GM23248 (cell line): ENCODE data around the gene DIP2C. TPM values are rescaled to one million over a fixed set of nuclear protein-coding genes. Genes with fewer than 3 reads are reported as not detected.

ENCODE experiments used
- DNase-seq: peaks from one replicate; pipeline ENCODE4 v3.0.0-alpha.2; 2015
- H2AFZ ChIP-seq: fragments of 200-600 bp; sonication (generic); 2 replicates; pipeline ENCODE4 v1.6.1; 2016; ENCODE audit warnings: antibody characterized with exemption
- H3F3A ChIP-seq: fragments of 200-600 bp; sonication (generic); 2 replicates; pipeline ENCODE4 v1.6.1; 2016; ENCODE audit warnings: mild to moderate bottlenecking, antibody characterized with exemption, mixed run types; ENCODE audit not compliant: insufficient read depth
- H3K27ac ChIP-seq: fragments of 200-600 bp; sonication (generic); 2 replicates; pipeline ENCODE4 v1.5.1; 2016; ENCODE audit warnings: mild to moderate bottlenecking
- H3K27me3 ChIP-seq: fragments of 200-600 bp; sonication (generic); replicated peaks from 2 replicates; pipeline ENCODE4 v1.6.1; 2016; ENCODE audit warnings: mild to moderate bottlenecking; ENCODE audit not compliant: insufficient read depth
- H3K36me3 ChIP-seq: fragments of 200-600 bp; sonication (generic); 2 replicates; pipeline ENCODE4 v1.6.1; 2016; ENCODE audit warnings: low read depth, mild to moderate bottlenecking
- H3K4me1 ChIP-seq: fragments of 200-600 bp; sonication (generic); 2 replicates; pipeline ENCODE4 v1.6.1; 2016; ENCODE audit warnings: mild to moderate bottlenecking; ENCODE audit not compliant: insufficient read depth
- H3K4me2 ChIP-seq: fragments of 200-600 bp; sonication (generic); one replicate; pipeline ENCODE4 v1.6.1; 2016; ENCODE audit warnings: mild to moderate bottlenecking; ENCODE audit not compliant: unreplicated experiment
- H3K4me3 ChIP-seq: fragments of 200-600 bp; sonication (generic); 2 replicates; pipeline ENCODE4 v1.5.1; 2016; ENCODE audit warnings: mild to moderate bottlenecking
- H3K79me2 ChIP-seq: fragments of 200-600 bp; sonication (generic); 2 replicates; pipeline ENCODE4 v1.6.1; 2016; ENCODE audit warnings: mild to moderate bottlenecking; ENCODE audit not compliant: insufficient read depth
- H3K9ac ChIP-seq: fragments of 200-600 bp; sonication (generic); 2 replicates; pipeline ENCODE4 v1.6.1; 2016; ENCODE audit warnings: mild to moderate bottlenecking
- H3K9me2 ChIP-seq: fragments of 200-600 bp; sonication (generic); 2 replicates; pipeline ENCODE4 v1.6.1; 2016; ENCODE audit warnings: mixed run types, mild to moderate bottlenecking, moderate library complexity; ENCODE audit not compliant: insufficient read depth
- H3K9me3 ChIP-seq: fragments of 200-600 bp; sonication (generic); one replicate; pipeline ENCODE4 v1.6.1; 2017; ENCODE audit warnings: low read depth
- H4K20me1 ChIP-seq: fragments of 200-600 bp; sonication (generic); 2 replicates; pipeline ENCODE4 v1.6.0; 2016; ENCODE audit not compliant: insufficient read depth
- EZH2 ChIP-seq: fragments of 200-600 bp; sonication (generic); IDR thresholded peaks from 2 replicates; pipeline ENCODE4 v1.6.1; 2018; ENCODE audit warnings: antibody characterized with exemption, mild to moderate bottlenecking; ENCODE audit not compliant: insufficient read depth, poor library complexity, severe bottlenecking
- EZH2phosphoT487 ChIP-seq: fragments of 200-600 bp; sonication (generic); IDR thresholded peaks from 2 replicates; pipeline ENCODE4 v1.6.1; 2018; ENCODE audit warnings: antibody characterized with exemption, moderate library complexity, mild to moderate bottlenecking, low read depth; ENCODE audit not compliant: insufficient read depth
- WGBS, 2 experiments: methylation state at CpG; one replicate each; pipeline ENCODE4 v1.1.6; 2015 to 2017; ENCODE audit warnings: low lambda C conversion rate in 2 of 2, low coverage in 1 of 2; ENCODE audit errors: missing lambda C conversion rate in 2 of 2; 5-methylcytosine and 5-hydroxymethylcytosine counted together
- in situ Hi-C: fragments of 300-500 bp; cut with MboI; formaldehyde crosslinking; loops from 2 replicates; pipeline ENCODE4 v1.15.0; 2020
- polyA plus RNA-seq: library from polyadenylated mRNA; unstranded; fragments of >200 nt; fragmentation: Nextera tagmentation; extraction: Ambion mirVana; gene quantifications from 2 replicates; pipeline ENCODE4 v1.2.1, GENCODE V29; 2016
- total RNA-seq: library from RNA; depleted of rRNA; stranded (reverse); fragments of >200 nt; shearing (Covaris generic); gene quantifications from 2 replicates; pipeline ENCODE4 v1.2.3, GENCODE V29; 2014

Gene DIP2C
- total and polyA plus RNA-seq, 2 experiments from 2014 or later: 12.0 to 13.1 TPM

GRCh38 chr10:413662-414071, 275.8 kb downstream of the DIP2C start:
- no peaks in the 10 kb centered on the region for H3K27me3 ChIP-seq
- no peak overlapping the region for H3K9ac ChIP-seq
- H3K4me1 ChIP-seq: no peaks in the 10 kb centered on the region
- WGBS, 2 experiments: 95% methylated on average over 25 to 26 of the region's 26 CpGs
- no peak overlapping the region for H3K4me3 ChIP-seq
- no peak for DNase-seq
- no peaks in the 10 kb centered on the region for H3F3A ChIP-seq
- in situ Hi-C loops: no loop called here
- no peak overlapping the region for H2AFZ ChIP-seq
- TF ChIP-seq EZH2 (no peak), EZH2phosphoT487 (no peak)
- H3K9me3 ChIP-seq: no peaks in the 10 kb centered on the region
- H3K36me3 ChIP-seq: peaks cover 10% of the 10 kb centered on the region; the same call in 1 of the 2 replicates
- no peaks in the 10 kb centered on the region for H4K20me1 ChIP-seq
- no peak overlapping the region for H3K27ac ChIP-seq
- no peak overlapping the region for H3K4me2 ChIP-seq
- no peaks in the 10 kb centered on the region for H3K9me2 ChIP-seq
- H3K79me2 ChIP-seq: no peaks in the 10 kb centered on the region

GRCh38 chr10:412109-412508, 277.4 kb downstream of the DIP2C start:
- WGBS, 2 experiments: 72 to 73% methylated on average over 10 of the region's 10 CpGs
- Histone ChIP-seq H2AFZ (no peak overlapping the region), H3K9ac (no peak overlapping the region), H3K9me2 (no peaks in the 10 kb centered on the region), H3K4me3 (no peak overlapping the region), H4K20me1 (no peaks in the 10 kb centered on the region), H3K36me3 (peaks cover 18% of the 10 kb centered on the region), H3K27ac (no peak overlapping the region), H3F3A (no peaks in the 10 kb centered on the region), H3K9me3 (no peaks in the 10 kb centered on the region), H3K4me1 (no peaks in the 10 kb centered on the region), H3K79me2 (no peaks in the 10 kb centered on the region), H3K27me3 (no peaks in the 10 kb centered on the region), H3K4me2 (no peak overlapping the region)
- TF ChIP-seq EZH2 (no peak), EZH2phosphoT487 (no peak)
- no peak for DNase-seq
- in situ Hi-C loops: no loop called here

GRCh38 chr10:411603-412002, 277.9 kb downstream of the DIP2C start:
- DNase-seq: no peak
- H3K4me2 ChIP-seq: no peak overlapping the region
- WGBS, 2 experiments: 98 to 99% methylated on average over 13 of the region's 13 CpGs

DNA sequence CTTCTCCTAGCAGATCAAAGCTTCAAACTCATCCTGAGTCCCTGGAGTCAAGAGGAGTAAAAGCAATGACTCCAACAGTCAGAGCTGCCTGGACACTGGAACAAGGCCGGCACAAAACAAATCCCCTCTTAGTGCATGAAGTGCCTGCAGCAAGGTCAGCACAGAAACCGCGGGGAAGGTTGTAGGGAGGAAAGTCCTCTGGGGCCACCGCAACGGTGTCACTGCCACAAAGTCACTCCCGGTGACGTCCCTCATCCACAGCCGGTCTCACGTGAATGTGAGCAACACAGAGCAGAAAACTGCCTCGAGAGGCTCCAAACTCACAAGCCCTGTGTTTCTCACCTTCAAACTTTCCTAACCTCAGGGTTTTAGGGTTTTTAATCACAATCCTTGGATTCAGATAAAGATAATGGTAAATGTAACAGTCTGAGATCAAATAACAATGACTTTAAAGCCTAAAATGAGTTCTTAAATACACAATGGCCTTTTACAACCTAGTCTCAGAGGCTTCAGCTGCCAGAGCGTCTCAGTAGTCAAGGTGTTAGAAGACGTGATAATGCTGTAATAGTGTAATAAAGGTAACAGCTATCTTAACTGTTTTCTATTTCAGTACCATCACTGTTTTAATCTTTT, 279.9 kb downstream of the DIP2C start:
- TF ChIP-seq EZH2phosphoT487: no peak
- TF ChIP-seq EZH2: no peak
- peaks cover 11% of the 10 kb centered on the region; the same call in 1 of the 2 replicates for H3F3A ChIP-seq
- peaks cover 21% of the 10 kb centered on the region for H3K36me3 ChIP-seq
- no peak overlapping the region for H2AFZ ChIP-seq
- 96 to 99% methylated on average over 11 to 12 of the region's 12 CpGs for WGBS, 2 experiments
- in situ Hi-C loops: no loop called here
- H3K27ac ChIP-seq: no peak overlapping the region
- H4K20me1 ChIP-seq: no peaks in the 10 kb centered on the region
- no peak for DNase-seq
- peaks cover 3% of the 10 kb centered on the region for H3K4me1 ChIP-seq
- H3K79me2 ChIP-seq: no peaks in the 10 kb centered on the region
- no peak overlapping the region for H3K4me3 ChIP-seq
- no peaks in the 10 kb centered on the region for H3K9me2 ChIP-seq
- no peak overlapping the region for H3K4me2 ChIP-seq
- H3K9me3 ChIP-seq: no peaks in the 10 kb centered on the region
- H3K27me3 ChIP-seq: no peaks in the 10 kb centered on the region
- H3K9ac ChIP-seq: no peak overlapping the region

More at GRCh38 chr10:411603-412002, 277.9 kb downstream of the DIP2C start:
- Histone ChIP-seq H3K79me2 (no peaks in the 10 kb centered on the region), H3K27me3 (no peaks in the 10 kb centered on the region), H3F3A (no peaks in the 10 kb centered on the region), H3K9ac (no peak overlapping the region), H2AFZ (no peak overlapping the region), H3K4me1 (no peaks in the 10 kb centered on the region), H3K9me2 (no peaks in the 10 kb centered on the region), H3K36me3 (peaks cover 18% of the 10 kb centered on the region), H3K4me3 (no peak overlapping the region), H3K9me3 (no peaks in the 10 kb centered on the region), H3K27ac (no peak overlapping the region), H4K20me1 (no peaks in the 10 kb centered on the region)
- in situ Hi-C loops: no loop called here
- TF ChIP-seq EZH2 (no peak), EZH2phosphoT487 (no peak)

- peaks cover 9% of the 10 kb centered on the region for H3K4me1 ChIP-seq
- H3K79me2 ChIP-seq: no peaks in the 10 kb centered on the region
- TF ChIP-seq EZH2 (no peak), EZH2phosphoT487 (no peak)
- H3K4me2 ChIP-seq: no peak overlapping the region
- peaks cover 21% of the 10 kb centered on the region for H3K36me3 ChIP-seq
- no peak overlapping the region for H3K27ac ChIP-seq
- H3K27me3 ChIP-seq: no peaks in the 10 kb centered on the region
- peaks cover 17% of the 10 kb centered on the region for H3F3A ChIP-seq
- in situ Hi-C loops: no loop called here
- H3K4me3 ChIP-seq: no peak overlapping the region
- WGBS, 2 experiments: 36 to 37% methylated on average over 3 of the region's 3 CpGs
- H2AFZ ChIP-seq: no peak overlapping the region
- H4K20me1 ChIP-seq: no peaks in the 10 kb centered on the region
- no peak overlapping the region for H3K9ac ChIP-seq
- no peaks in the 10 kb centered on the region for H3K9me2 ChIP-seq
- no peak for DNase-seq
- H3K9me3 ChIP-seq: no peaks in the 10 kb centered on the region
Observed at GRCh38 chr10:408236-408635, 281.2 kb downstream of the DIP2C start.
